Heart left ventricle (tissue), 16 donors: ENCODE results near the gene RPL32. TPM values are rescaled to one million over a fixed set of nuclear protein-coding genes. Genes with fewer than 3 reads are reported as not detected.
A peak's percentile ranks its signal among the peaks of the same experiment; 100 is the strongest.
"Not testable (repeated sequence)": the region's sequence is repeated elsewhere in the genome, so short reads cannot be mapped to it uniquely, and the experiment has no call there.

Source experiments
- ATAC-seq, 4 donors: fragments of 200-7000 bp; cut with Tn5 transposase; one replicate each; pipeline ENCODE4 v1.9.1; 2020 to 2022; ENCODE audit warnings: moderate library complexity in 4 of 4, mild to moderate bottlenecking in 3 of 4, moderate number of reproducible peaks in 1 of 4
- DNase-seq, 5 donors: peaks; one replicate each; pipeline ENCODE4 v3.0.0-alpha.2; 2020
- H3K27ac ChIP-seq, 12 donors: fragments of 200-600 bp; sonication (generic) in 4 of 12; one replicate each; pipeline versions ENCODE4 v1.5.0 to v1.8.0; 2016 to 2022; ENCODE audit warnings: mild to moderate bottlenecking in 2 of 12
- H3K27me3 ChIP-seq, 9 donors: fragments of 200-600 bp; sonication (generic) in 2 of 9; one replicate each; pipeline versions ENCODE4 v1.5.1 to v1.8.0; 2016 to 2022; ENCODE audit warnings: mild to moderate bottlenecking in 3 of 9
- H3K36me3 ChIP-seq, 9 donors: fragments of 200-600 bp; sonication (generic) in 2 of 9; one replicate each; pipeline versions ENCODE4 v1.5.0 to v1.8.0; 2018 to 2022; ENCODE audit warnings: mild to moderate bottlenecking in 2 of 9
- H3K4me1 ChIP-seq, 12 donors: fragments of 200-600 bp; sonication (generic) in 4 of 12; one replicate each; pipeline versions ENCODE4 v1.5.0 to v1.8.0; 2016 to 2022; ENCODE audit warnings: mild to moderate bottlenecking in 3 of 12
- H3K4me3 ChIP-seq, 12 donors: fragments of 200-600 bp; sonication (generic) in 4 of 12; one replicate each; pipeline versions ENCODE4 v1.5.0 to v1.8.0; 2017 to 2022; ENCODE audit warnings: mild to moderate bottlenecking in 9 of 12, moderate library complexity in 4 of 12
- H3K9me3 ChIP-seq, 12 donors: fragments of 200-600 bp; sonication (generic) in 4 of 12; one replicate each; pipeline versions ENCODE4 v1.5.0 to v1.8.0; 2016 to 2022; ENCODE audit warnings: mild to moderate bottlenecking in 1 of 12
- POLR2A ChIP-seq, 2 donors: fragments of 450-650 bp; IDR thresholded peaks; one replicate each; pipeline ENCODE4 v1.6.1; 2017; ENCODE audit warnings: antibody characterized with exemption in 2 of 2, mild to moderate bottlenecking in 2 of 2, moderate library complexity in 2 of 2
- WGBS, 4 donors: extraction: QIAGEN DNeasy Blood & Tissue Kit in 2 of 4; methylation state at CpG; one replicate each; pipeline versions ENCODE4 v1.1.5 to v1.1.7; 2013 to 2018; 5-methylcytosine and 5-hydroxymethylcytosine counted together
- intact Hi-C, 10 donors: fragments of 100-400 bp; cut with DNase I; formaldehyde crosslinking; loops; one replicate each; pipeline versions ENCODE4 v1.11.1 to v1.14.2; 2022
- polyA plus RNA-seq, 2 donors: library from polyadenylated mRNA; stranded (reverse); fragments of 200-250 nt; gene quantifications; one replicate each; pipeline ENCODE4 v1.2.3, GENCODE V29; 2013
- total RNA-seq, 9 donors: library from RNA; depleted of rRNA in 2 of 9; stranded (reverse); fragments of >200 nt in 2 of 9; fragmentation: NEBNext Ultra II Directional in 3 of 9; extraction: Animal tissue kit (Norgen Biotek cat#: 25700) in 3 of 9; gene quantifications; one replicate each; pipeline versions ENCODE4 v1.1.0 to v1.2.4, GENCODE V29; 2016 to 2023
- TF ChIP-seq, protein P1 (sequence below), 12 donors: fragments of 200-600 bp; sonication (generic) in 4 of 12; IDR thresholded peaks; one replicate each; pipeline versions ENCODE4 v1.5.0 to v1.8.0; 2018 to 2022; ENCODE audit warnings: antibody characterized with exemption in 12 of 12, mild to moderate bottlenecking in 5 of 12
- donor health status: ischemic (EF 13 %, LVEDD 7.1; RV severe dilation, severe dysfunction).
- donor health status: healthy with polysubstance abuse.
- donor health status: DM: no; HTN: yes; CAD: no.
- donor health status: DM: no; HTN: no; CAD: no.
- donor health status: ischemic (EF 25% LVEDD 6.9; RV normal size, moderate dysfunction).
- donor health status: ischemic (EF 25% LVEDD 5.7; RV mildly dilated, moderate dysfunction).
- donor health status: healthy.
- donor health status: DM: yes; HTN: yes; CAD: no.
- donor health status: ischemic (EF 35%, LVEDD 5.7; RV mildly dilated, moderate dysfunction).
- donor health status: nonischemic (EF 11% LVEDD 7.7; RV severe dilation, severe dysfunction).
- donor health status: DM: yes; HTN: yes; CAD: no.
- donor health status: PGD.
- donor health status: ischemic (EF 29% LVEDD 5.4; RV normal size, mild dysfunction).
- donor health status: nonischemic (EF 23%, LVEDD 6.1; RV moderate dilation, normal function).

The RPL32 gene
- total and polyA plus RNA-seq, 11 donors = 377 to 1,620 (median 997) TPM

DNA sequence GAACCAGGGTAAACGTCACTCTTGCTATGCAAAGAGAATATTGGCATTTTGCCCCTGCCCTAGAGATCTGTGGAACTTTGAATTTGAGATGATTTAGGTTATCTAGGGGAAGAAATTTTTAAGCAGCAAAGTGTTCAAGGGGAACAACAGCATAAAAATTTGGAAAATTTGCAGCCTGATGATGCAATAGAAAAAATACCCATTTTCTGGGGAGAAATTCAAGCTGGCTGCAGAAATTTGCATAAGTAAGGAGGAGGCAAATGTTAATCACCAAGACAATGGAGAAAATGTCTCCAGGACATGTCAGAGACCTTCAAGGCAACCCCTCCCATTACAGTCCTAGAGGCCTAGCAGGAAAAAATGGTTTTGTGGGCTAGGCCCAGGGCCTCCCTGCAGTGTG lies 4.4 kb upstream of the RPL32 start:
- no peaks in the 10 kb centered on the region for H3K27me3 ChIP-seq
- H3K4me3 ChIP-seq = no peak overlapping the region
- H3K4me1 ChIP-seq = peaks cover 0 to 7% (median 0%) of the 10 kb centered on the region in 12 donors
- H3K27ac ChIP-seq = no peak overlapping the region
- no peak for DNase-seq
- 52 to 74% (median 57%) methylated on average over 1 of the region's 1 CpG for WGBS, 4 donors
- TF ChIP-seq, protein P1, sequence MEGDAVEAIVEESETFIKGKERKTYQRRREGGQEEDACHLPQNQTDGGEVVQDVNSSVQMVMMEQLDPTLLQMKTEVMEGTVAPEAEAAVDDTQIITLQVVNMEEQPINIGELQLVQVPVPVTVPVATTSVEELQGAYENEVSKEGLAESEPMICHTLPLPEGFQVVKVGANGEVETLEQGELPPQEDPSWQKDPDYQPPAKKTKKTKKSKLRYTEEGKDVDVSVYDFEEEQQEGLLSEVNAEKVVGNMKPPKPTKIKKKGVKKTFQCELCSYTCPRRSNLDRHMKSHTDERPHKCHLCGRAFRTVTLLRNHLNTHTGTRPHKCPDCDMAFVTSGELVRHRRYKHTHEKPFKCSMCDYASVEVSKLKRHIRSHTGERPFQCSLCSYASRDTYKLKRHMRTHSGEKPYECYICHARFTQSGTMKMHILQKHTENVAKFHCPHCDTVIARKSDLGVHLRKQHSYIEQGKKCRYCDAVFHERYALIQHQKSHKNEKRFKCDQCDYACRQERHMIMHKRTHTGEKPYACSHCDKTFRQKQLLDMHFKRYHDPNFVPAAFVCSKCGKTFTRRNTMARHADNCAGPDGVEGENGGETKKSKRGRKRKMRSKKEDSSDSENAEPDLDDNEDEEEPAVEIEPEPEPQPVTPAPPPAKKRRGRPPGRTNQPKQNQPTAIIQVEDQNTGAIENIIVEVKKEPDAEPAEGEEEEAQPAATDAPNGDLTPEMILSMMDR (IDR thresholded peaks at IDR 0.05) = no peak
- TF ChIP-seq POLR2A (IDR thresholded peaks at IDR 0.05) = no peak
- H3K9me3 ChIP-seq = no peaks in the 10 kb centered on the region
- no peaks in the 10 kb centered on the region for H3K36me3 ChIP-seq
- intact Hi-C loops = no loop called here
- no peak for ATAC-seq

DNA sequence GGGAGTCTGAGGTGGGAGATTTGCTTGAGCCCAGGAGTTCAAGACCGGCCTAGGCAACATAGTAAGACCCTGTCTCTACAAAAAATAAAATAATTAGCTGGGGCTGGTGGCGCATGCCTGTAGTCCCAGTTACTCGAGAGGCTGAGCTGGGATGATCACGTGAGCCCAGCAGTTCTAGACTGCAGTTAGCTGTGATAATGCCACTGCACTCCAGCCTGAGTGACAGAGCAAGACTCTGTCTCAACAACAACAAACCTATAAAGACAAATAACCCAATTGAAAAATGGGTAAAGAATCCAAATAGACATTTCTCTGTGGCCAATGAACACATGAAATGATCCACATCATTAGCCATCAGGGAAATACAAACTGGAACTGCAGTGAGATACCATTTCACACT lies 1.1 kb upstream of the RPL32 start:
- intact Hi-C loops = loop anchor here in 3 of 10 donors (5.0 kb wide), 1 partner anchor 55 kb away; no protein-coding TSS in a partner anchor
- no peaks in the 10 kb centered on the region for H3K9me3 ChIP-seq
- no peak for TF ChIP-seq POLR2A (IDR thresholded peaks at IDR 0.05)
- TF ChIP-seq, protein P1 (IDR thresholded peaks at IDR 0.05) = no peak
- WGBS, 4 donors = 88 to 96% (median 93%) methylated on average over 4 of the region's 4 CpGs
- peak overlapping the region in 1 of 12 donors; percentile 86 for H3K27ac ChIP-seq
- H3K4me1 ChIP-seq = peaks cover 0 to 36% (median 27%) of the 10 kb centered on the region in 12 donors
- ATAC-seq = no peak
- no peaks in the 10 kb centered on the region for H3K27me3 ChIP-seq
- H3K4me3 ChIP-seq = no peak overlapping the region
- DNase-seq = no peak
- peaks cover 0 to 30% (median 24%) of the 10 kb centered on the region in 9 donors for H3K36me3 ChIP-seq

DNA sequence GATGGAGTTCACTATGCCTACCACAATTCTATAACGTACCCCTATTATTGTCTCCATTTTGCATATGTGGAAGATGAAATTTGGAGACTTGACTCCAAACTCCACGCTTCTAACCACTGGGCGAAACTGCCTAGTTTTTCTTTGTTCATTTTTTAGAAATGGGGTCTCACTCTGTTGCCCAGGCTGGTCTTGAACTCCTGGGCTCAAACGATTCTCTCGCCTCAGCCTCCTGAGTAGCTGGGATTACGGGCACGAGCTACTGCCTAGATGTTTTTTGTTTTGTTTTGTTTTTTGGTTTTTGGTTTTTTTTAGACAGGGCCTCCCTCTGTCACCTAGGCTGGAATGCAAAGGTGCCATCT lies 584 bp upstream of the RPL32 start:
- intact Hi-C loops = loop anchor here in 4 of 10 donors (1.0 to 5.0 kb wide), 3 partner anchors 32 to 55 kb away; no protein-coding TSS in a partner anchor
- 43 to 54% (median 49%) methylated on average over 7 of the region's 7 CpGs for WGBS, 4 donors
- no peak for TF ChIP-seq POLR2A (IDR thresholded peaks at IDR 0.05)
- TF ChIP-seq, protein P1 (IDR thresholded peaks at IDR 0.05) = peak in 1 of 12 donors; percentile 33
- H3K27ac ChIP-seq = peak overlapping the region in 11 of 12 donors; percentile 82 to 97 (median 92)
- no peaks in the 10 kb centered on the region for H3K9me3 ChIP-seq
- ATAC-seq (no peak), DNase-seq (no peak)
- H3K4me1 ChIP-seq = peaks cover 0 to 42% (median 29%) of the 10 kb centered on the region in 12 donors
- peak overlapping the region in 9 of 12 donors; percentile 63 to 89 (median 73) for H3K4me3 ChIP-seq
- peaks cover 0 to 35% (median 29%) of the 10 kb centered on the region in 9 donors for H3K36me3 ChIP-seq
- no peaks in the 10 kb centered on the region for H3K27me3 ChIP-seq

DNA sequence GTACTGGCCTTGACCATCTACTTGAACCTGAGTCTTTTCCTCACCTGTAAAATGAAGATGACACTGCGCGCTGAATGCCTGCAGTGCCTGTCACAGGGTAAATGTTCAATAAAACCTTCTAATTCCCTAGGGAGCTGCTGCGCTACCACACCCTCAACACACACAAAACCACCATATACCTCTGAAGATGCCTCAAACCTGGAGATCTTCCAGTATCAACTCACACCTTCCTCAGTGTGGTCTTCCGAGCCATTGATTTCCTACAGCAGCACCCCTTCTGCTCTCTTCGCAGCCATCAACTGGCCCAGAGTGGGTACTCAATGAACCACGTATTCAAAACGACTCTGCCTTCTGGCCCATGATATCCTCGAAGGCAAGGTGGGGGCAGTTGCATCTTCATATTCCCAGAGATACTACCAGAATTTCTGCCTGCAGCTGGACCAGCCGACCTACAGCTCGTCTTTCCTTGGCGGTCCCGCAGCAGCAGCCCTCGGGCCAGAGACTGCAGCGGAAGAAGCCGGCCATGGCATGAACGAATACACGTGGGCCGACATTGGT lies 695 bp downstream of the RPL32 start:
- ATAC-seq = peak; percentile 45 to 66 (median 57)
- intact Hi-C loops = loop anchor here in 4 of 10 donors (1.0 to 5.0 kb wide), 3 partner anchors 30 to 54 kb away; no protein-coding TSS in a partner anchor
- peaks cover 0 to 48% (median 42%) of the 10 kb centered on the region in 9 donors for H3K36me3 ChIP-seq
- no peaks in the 10 kb centered on the region for H3K9me3 ChIP-seq
- peaks cover 0 to 45% (median 29%) of the 10 kb centered on the region in 12 donors for H3K4me1 ChIP-seq
- WGBS, 4 donors = 5 to 8% (median 7%) methylated on average over 16 to 18 of the region's 18 CpGs
- peak in 1 of 5 donors; percentile 46 for DNase-seq
- H3K27ac ChIP-seq = peak overlapping the region in 11 of 12 donors; percentile 82 to 97 (median 92)
- H3K4me3 ChIP-seq = peak overlapping the region; percentile 33 to 89 (median 70)
- H3K27me3 ChIP-seq = no peaks in the 10 kb centered on the region
- TF ChIP-seq, protein P1 (IDR thresholded peaks at IDR 0.05) = no peak

DNA sequence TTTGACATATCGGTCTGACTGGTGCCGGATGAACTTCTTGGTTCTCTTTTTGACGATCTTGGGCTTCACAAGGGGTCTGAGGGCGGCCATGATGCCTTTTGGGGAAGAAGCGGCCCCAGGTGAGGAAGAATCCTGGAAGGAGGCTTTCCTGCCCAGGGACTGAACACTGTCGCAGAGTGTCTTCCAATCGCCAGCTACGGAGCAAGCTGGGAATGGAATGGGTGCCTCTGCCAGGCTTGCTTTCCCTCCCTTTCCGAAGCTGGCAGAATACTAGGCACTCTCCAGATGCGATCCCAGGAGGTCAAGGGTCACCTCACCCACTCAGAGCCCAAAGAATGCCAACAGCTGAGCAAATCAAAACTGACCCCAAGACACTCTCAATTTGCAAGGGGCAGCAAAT lies 1.2 kb downstream of the RPL32 start:
- ATAC-seq, H3K9me3 ChIP-seq, DNase-seq, H3K27me3 ChIP-seq: not testable (repeated sequence)
- H3K36me3 ChIP-seq = peaks cover 0 to 53% (median 47%) of the 10 kb centered on the region in 9 donors
- H3K4me3 ChIP-seq = peak overlapping the region; percentile 33 to 89 (median 70)
- WGBS, 4 donors = 55 to 67% (median 61%) methylated on average over 10 of the region's 10 CpGs
- intact Hi-C loops = loop anchor here in 4 of 10 donors (2.0 to 5.0 kb wide), 2 partner anchors 53 kb away; no protein-coding TSS in a partner anchor
- peak overlapping the region in 7 of 12 donors; percentile 11 to 97 (median 92) for H3K27ac ChIP-seq
- H3K4me1 ChIP-seq = peaks cover 0 to 45% (median 29%) of the 10 kb centered on the region in 12 donors
